Stimulated activated CD4-positive, alpha-beta T cell treated with anti-CD3 and anti-CD28 coated beads, Interleukin-1b, Interleukin-23, amount 100 ng/mL, for 48 hours (primary cell): ENCODE data around the gene KRT2.

ENCODE experiments used
- DNase-seq: peaks from one replicate; pipeline ENCODE4 v3.0.0-alpha.2; 2020

KRT2 gene

GRCh38 chr12:52651726-52652261 is at the start of gene KRT2:
TSS of gene KRT2 (minus strand) at chr12:52652211. CDS start at chr12:52652142, 69 bp downstream.
- DNase-seq, result no peak

- DNase-seq, result no peak
These were observed 49.3 kb upstream of the KRT2 start for GRCh38 chr12:52701281-52701680.

- DNase-seq, result no peak
These were observed 47.9 kb upstream of the KRT2 start for GRCh38 chr12:52699960-52700359.

- no peak for DNase-seq
These were observed 47.4 kb upstream of the KRT2 start for GRCh38 chr12:52699373-52699772.

- DNase-seq, result no peak
These were observed 46.8 kb upstream of the KRT2 start for GRCh38 chr12:52698651-52699340.

GRCh38 chr12:52697058-52697582 is 45.1 kb upstream of the KRT2 start:
- no peak for DNase-seq

- no peak for DNase-seq
These were observed 44.6 kb upstream of the KRT2 start for GRCh38 chr12:52696588-52696987.

GRCh38 chr12:52695039-52695438 is 43.0 kb upstream of the KRT2 start:
- no peak for DNase-seq

- DNase-seq, result no peak
These were observed 42.1 kb upstream of the KRT2 start for GRCh38 chr12:52694151-52694550.

- DNase-seq, result no peak
These were observed 41.2 kb upstream of the KRT2 start for GRCh38 chr12:52693261-52693660.

- no peak for DNase-seq
These were observed 40.2 kb upstream of the KRT2 start for GRCh38 chr12:52692254-52692653.

- no peak for DNase-seq
These were observed 39.8 kb upstream of the KRT2 start for GRCh38 chr12:52691841-52692150.

- DNase-seq, result peak; percentile 33
These were observed 39.2 kb upstream of the KRT2 start for GRCh38 chr12:52691076-52691840.

- no peak for DNase-seq
These were observed 38.5 kb upstream of the KRT2 start for GRCh38 chr12:52690351-52691075.

- DNase-seq, result no peak
These were observed 37.9 kb upstream of the KRT2 start for GRCh38 chr12:52689936-52690335.

- no peak for DNase-seq
These were observed 37.2 kb upstream of the KRT2 start for GRCh38 chr12:52689239-52689638.

- no peak for DNase-seq
These were observed 36.5 kb upstream of the KRT2 start for GRCh38 chr12:52688481-52688880.

GRCh38 chr12:52687497-52688385 is 35.7 kb upstream of the KRT2 start:
- DNase-seq, result no peak

- no peak for DNase-seq
These were observed 34.9 kb upstream of the KRT2 start for GRCh38 chr12:52686756-52687487.

- DNase-seq, result no peak
These were observed 34.1 kb upstream of the KRT2 start for GRCh38 chr12:52686063-52686462.

GRCh38 chr12:52685406-52685890 is 33.4 kb upstream of the KRT2 start:
- no peak for DNase-seq
